Activated B cell treated with CpG ODN at 0.5 μM for 24 hours (primary cell): ENCODE measurements around the gene GRIP2. TPM values are rescaled to one million over a fixed set of nuclear protein-coding genes. Genes with fewer than 3 reads are reported as not detected.

ENCODE experiments used
- ATAC-seq: fragments of 200-7000 bp; cut with Tn5 transposase; one replicate; pipeline ENCODE4 v1.10.0; 2021; ENCODE audit warnings: low read depth, mild to moderate bottlenecking, moderate library complexity
- CTCF ChIA-PET: fragments of 350-600 bp; sonication (Branson Sonifier 250); formaldehyde crosslinking; loops from one replicate; lab custom pipeline; 2021; ENCODE audit warnings: antibody characterized with exemption; lab: Charles Lee
- POLR2A ChIA-PET: fragments of 350-600 bp; sonication (Branson Sonifier 250); formaldehyde crosslinking; loops from one replicate; lab custom pipeline; 2021; ENCODE audit warnings: antibody characterized with exemption; lab: Charles Lee
- DNase-seq: peaks from one replicate; pipeline ENCODE4 v3.0.0; 2022
- H3K27ac Mint-ChIP-seq: one replicate; pipeline ENCODE4 v1.8.0; 2020; ENCODE audit warnings: mixed read lengths
- H3K27me3 Mint-ChIP-seq: one replicate; pipeline ENCODE4 v1.8.0; 2021; ENCODE audit warnings: mixed read lengths
- H3K36me3 Mint-ChIP-seq: one replicate; pipeline ENCODE4 v1.8.0; 2021; ENCODE audit warnings: low read depth, mixed read lengths
- H3K4me1 Mint-ChIP-seq: one replicate; pipeline ENCODE4 v1.8.0; 2021; ENCODE audit warnings: mixed read lengths
- H3K4me3 Mint-ChIP-seq: one replicate; pipeline ENCODE4 v1.8.0; 2020; ENCODE audit warnings: mild to moderate bottlenecking, mixed read lengths
- H3K9me3 Mint-ChIP-seq: one replicate; pipeline ENCODE4 v1.8.0; 2020; ENCODE audit warnings: mixed read lengths
- CTCF ChIP-seq: fragments of 200-600 bp; IDR thresholded peaks from one replicate; pipeline ENCODE4 v1.8.0; 2022; ENCODE audit warnings: antibody characterized with exemption, mild to moderate bottlenecking
- intact Hi-C: fragments of 100-400 bp; cut with micrococcal nuclease; formaldehyde crosslinking; loops from one replicate; pipeline ENCODE4 v1.15.1; 2024
- total RNA-seq: library from RNA; stranded (reverse); gene quantifications from 2 replicates; pipeline ENCODE4 v1.2.3, GENCODE V29; 2022

Gene GRIP2
- total RNA-seq, 1 donor from 2014 or later: not detected

- Mint-ChIP-seq H3K9me3 (no peaks in the 10 kb centered on the region), H3K4me1 (no peaks in the 10 kb centered on the region), H3K4me3 (no peak overlapping the region), H3K27ac (no peak overlapping the region), H3K36me3 (no peaks in the 10 kb centered on the region), H3K27me3 (peaks cover under 1% of the 10 kb centered on the region)
- TF ChIP-seq CTCF: no peak
- no peak for ATAC-seq
- peak; percentile 7 for DNase-seq
- intact Hi-C loops: no loop called here
- CTCF ChIA-PET: interaction anchor here (0.6 kb wide), 1 partner anchor 457 kb away, joined by 3 read pairs; no protein-coding TSS in a partner anchor
- POLR2A ChIA-PET: no interaction called here
Observed at GRCh38 chr3:14513566-14514322, 26.4 kb downstream of the GRIP2 start.

- ATAC-seq: no peak
- Mint-ChIP-seq H3K27ac (no peak overlapping the region), H3K9me3 (no peaks in the 10 kb centered on the region), H3K27me3 (peaks cover 2% of the 10 kb centered on the region), H3K4me1 (no peaks in the 10 kb centered on the region), H3K4me3 (no peak overlapping the region), H3K36me3 (no peaks in the 10 kb centered on the region)
- no peak for TF ChIP-seq CTCF
- ChIA-PET POLR2A (no interaction called here), CTCF (no interaction called here)
- DNase-seq: no peak
- intact Hi-C loops: no loop called here
Observed at GRCh38 chr3:14512942-14513327, 27.2 kb downstream of the GRIP2 start.

GRCh38 chr3:14512281-14512941, 27.7 kb downstream of the GRIP2 start:
- ChIA-PET CTCF (no interaction called here), POLR2A (no interaction called here)
- DNase-seq: peak; percentile 5
- no peaks in the 10 kb centered on the region for H3K4me1 Mint-ChIP-seq
- H3K36me3 Mint-ChIP-seq: no peaks in the 10 kb centered on the region
- H3K27ac Mint-ChIP-seq: no peak overlapping the region
- H3K9me3 Mint-ChIP-seq: no peaks in the 10 kb centered on the region
- no peak for TF ChIP-seq CTCF
- ATAC-seq: no peak
- H3K27me3 Mint-ChIP-seq: peaks cover 4% of the 10 kb centered on the region
- intact Hi-C loops: no loop called here
- H3K4me3 Mint-ChIP-seq: no peak overlapping the region

- Mint-ChIP-seq H3K27ac (no peak overlapping the region), H3K27me3 (peaks cover 4% of the 10 kb centered on the region), H3K9me3 (no peaks in the 10 kb centered on the region), H3K4me1 (no peaks in the 10 kb centered on the region), H3K36me3 (no peaks in the 10 kb centered on the region), H3K4me3 (no peak overlapping the region)
- ATAC-seq: no peak
- intact Hi-C loops: no loop called here
- CTCF ChIA-PET: no interaction called here
- POLR2A ChIA-PET: no interaction called here
- DNase-seq: peak; percentile 9
- no peak for TF ChIP-seq CTCF
Observed at GRCh38 chr3:14511623-14512280, 28.4 kb downstream of the GRIP2 start.
